Keratinocyte (primary cell): ENCODE measurements around the gene TIGAR.

Experiments used
- CTCF ChIP-seq, 3 experiments: IDR thresholded peaks in 1 of 3; conservative IDR thresholded peaks in 1 of 3; optimal IDR thresholded peaks in 1 of 3; 2 replicates in 2 of 3; 3 replicates in 1 of 3; pipeline versions ENCODE3 to v1.5.1; 2011; ENCODE audit warnings: low read length in 3 of 3, mild to moderate bottlenecking in 3 of 3, moderate library complexity in 2 of 3, control low read depth in 1 of 3, inconsistent platforms in 1 of 3; ENCODE audit not compliant: insufficient read depth in 2 of 3; ENCODE audit errors: extremely low read depth in 1 of 3
- EZH2 ChIP-seq: IDR thresholded peaks from one replicate; pipeline ENCODE4 v1.6.1; 2012; ENCODE audit warnings: inconsistent platforms, mild to moderate bottlenecking, low read length, moderate library complexity

- TF ChIP-seq CTCF (optimal IDR thresholded peaks at IDR 0.05 in 1 of 3, IDR thresholded peaks at IDR 0.05 in 1 of 3, conservative IDR thresholded peaks at IDR 0.05 in 1 of 3; ENCODE audit: extremely low read depth in 1 of 3, insufficient read depth in 2 of 3, low read length in 3 of 3) (no peak), EZH2 (no peak)
These were observed 48.5 kb downstream of the TIGAR start for GRCh38 chr12:4369548-4369947.
